Stimulated activated naive CD8-positive, alpha-beta T cell treated with anti-CD3 and anti-CD28 coated beads, Interleukin-15, Interleukin-2, amounts not matched to agents 100 ng/mL and 50 ng/mL, for 24 hours (primary cell): ENCODE measurements around the gene GLIPR1L1.
"Not testable (repeated sequence)": the region's sequence is repeated elsewhere in the genome, so short reads cannot be mapped to it uniquely, and the experiment has no call there.

Source experiments
- H3K27ac Mint-ChIP-seq: one replicate; pipeline ENCODE4 v1.8.0; 2021; ENCODE audit warnings: mild to moderate bottlenecking, mixed read lengths
- H3K27me3 Mint-ChIP-seq: one replicate; pipeline ENCODE4 v1.8.0; 2021; ENCODE audit warnings: mixed read lengths
- H3K36me3 Mint-ChIP-seq: one replicate; pipeline ENCODE4 v1.8.0; 2021; ENCODE audit warnings: low read depth, mixed read lengths
- H3K4me1 Mint-ChIP-seq: one replicate; pipeline ENCODE4 v1.8.0; 2021; ENCODE audit warnings: low read depth, mixed read lengths
- H3K4me3 Mint-ChIP-seq: one replicate; pipeline ENCODE4 v1.8.0; 2021; ENCODE audit warnings: mild to moderate bottlenecking, mixed read lengths
- H3K9me3 Mint-ChIP-seq: one replicate; pipeline ENCODE4 v1.8.0; 2021; ENCODE audit warnings: mixed read lengths

Gene GLIPR1L1

DNA sequence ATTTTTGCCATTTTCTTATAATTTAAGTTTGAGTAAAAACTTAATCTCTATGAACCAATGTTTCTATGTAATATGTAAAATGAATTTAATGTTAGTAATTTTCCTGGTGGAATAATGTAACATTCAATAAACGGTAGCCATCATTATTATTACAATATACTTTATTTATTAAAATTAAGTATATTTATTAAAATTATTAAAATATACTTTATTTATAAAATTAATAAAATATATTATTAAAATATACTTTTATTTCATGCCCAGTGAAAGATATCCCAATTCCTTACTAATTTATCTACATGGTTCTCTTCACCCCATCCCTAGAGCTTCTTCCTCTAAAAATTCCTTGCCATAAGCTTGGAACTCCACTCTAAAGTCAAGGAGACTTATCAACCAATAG is 6.8 kb upstream of the GLIPR1L1 start:
- H3K27ac Mint-ChIP-seq = no peak overlapping the region
- no peak overlapping the region for H3K4me3 Mint-ChIP-seq
- H3K9me3 Mint-ChIP-seq = no peaks in the 10 kb centered on the region
- peaks cover 39% of the 10 kb centered on the region for H3K27me3 Mint-ChIP-seq
- H3K4me1 Mint-ChIP-seq = peaks cover 11% of the 10 kb centered on the region
- H3K36me3 Mint-ChIP-seq = no peaks in the 10 kb centered on the region

GRCh38 chr12:75329918-75330826 is 4.3 kb upstream of the GLIPR1L1 start, which contains the start of gene CAPS2:
Gene CAPS2 (minus strand): TSS chr12:75330324. CDS start chr12:75326498, 3,826 bp downstream.
- H3K9me3 Mint-ChIP-seq = no peaks in the 10 kb centered on the region
- no peaks in the 10 kb centered on the region for H3K36me3 Mint-ChIP-seq
- H3K4me1 Mint-ChIP-seq = peaks cover 20% of the 10 kb centered on the region
- peaks cover 53% of the 10 kb centered on the region for H3K27me3 Mint-ChIP-seq
- peak within 1 kb of the TSS; percentile 84 for H3K4me3 Mint-ChIP-seq
- H3K27ac Mint-ChIP-seq = peak within 1 kb of the TSS; percentile 58

DNA sequence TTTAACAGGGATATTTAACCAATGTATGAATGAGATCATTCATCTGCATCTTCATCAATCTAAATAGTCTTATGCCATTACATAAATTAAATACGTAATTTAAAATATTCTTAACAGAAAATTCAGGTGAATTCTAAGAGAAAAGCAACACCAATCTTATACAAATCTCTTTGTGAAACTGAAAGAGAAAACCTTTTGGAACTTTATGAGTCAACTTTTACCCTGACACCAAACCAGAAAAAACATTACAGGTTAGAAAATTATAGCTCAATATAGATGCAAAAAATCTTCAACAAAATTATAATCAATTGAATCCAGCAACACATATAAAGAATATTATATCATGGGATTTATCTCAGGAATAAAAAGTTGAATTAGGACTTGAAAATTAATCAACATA is 3.4 kb downstream of the GLIPR1L1 start:
- Mint-ChIP-seq H3K4me1 (peaks cover 19% of the 10 kb centered on the region), H3K27ac (no peak overlapping the region), H3K36me3 (no peaks in the 10 kb centered on the region), H3K27me3 (peaks cover 31% of the 10 kb centered on the region), H3K4me3 (no peak overlapping the region), H3K9me3 (no peaks in the 10 kb centered on the region)

- H3K27me3 Mint-ChIP-seq = peaks cover 9% of the 10 kb centered on the region
- no peak overlapping the region for H3K4me3 Mint-ChIP-seq
- H3K36me3 Mint-ChIP-seq = no peaks in the 10 kb centered on the region
- H3K27ac Mint-ChIP-seq = no peak overlapping the region
- no peaks in the 10 kb centered on the region for H3K9me3 Mint-ChIP-seq
- peaks cover 25% of the 10 kb centered on the region for H3K4me1 Mint-ChIP-seq
Measured at GRCh38 chr12:75341873-75342272, 7.4 kb downstream of the GLIPR1L1 start.

GRCh38 chr12:75345531-75345930 is 11.1 kb downstream of the GLIPR1L1 start:
- Mint-ChIP-seq H3K9me3 (no peaks in the 10 kb centered on the region), H3K4me3 (no peak overlapping the region), H3K27me3 (peaks cover 4% of the 10 kb centered on the region), H3K27ac (no peak overlapping the region), H3K4me1 (peaks cover 17% of the 10 kb centered on the region), H3K36me3 (no peaks in the 10 kb centered on the region)

GRCh38 chr12:75346215-75346614 is 11.7 kb downstream of the GLIPR1L1 start:
- not testable (repeated sequence) for H3K9me3 Mint-ChIP-seq, H3K4me3 Mint-ChIP-seq, H3K36me3 Mint-ChIP-seq, H3K27me3 Mint-ChIP-seq, H3K27ac Mint-ChIP-seq
- H3K4me1 Mint-ChIP-seq = peaks cover 19% of the 10 kb centered on the region

GRCh38 chr12:75349946-75350345 is 15.5 kb downstream of the GLIPR1L1 start:
- no peaks in the 10 kb centered on the region for H3K27me3 Mint-ChIP-seq
- H3K9me3 Mint-ChIP-seq = peaks cover 18% of the 10 kb centered on the region
- no peak overlapping the region for H3K4me3 Mint-ChIP-seq
- peaks cover under 1% of the 10 kb centered on the region for H3K36me3 Mint-ChIP-seq
- H3K27ac Mint-ChIP-seq = no peak overlapping the region
- H3K4me1 Mint-ChIP-seq = peaks cover 19% of the 10 kb centered on the region

DNA sequence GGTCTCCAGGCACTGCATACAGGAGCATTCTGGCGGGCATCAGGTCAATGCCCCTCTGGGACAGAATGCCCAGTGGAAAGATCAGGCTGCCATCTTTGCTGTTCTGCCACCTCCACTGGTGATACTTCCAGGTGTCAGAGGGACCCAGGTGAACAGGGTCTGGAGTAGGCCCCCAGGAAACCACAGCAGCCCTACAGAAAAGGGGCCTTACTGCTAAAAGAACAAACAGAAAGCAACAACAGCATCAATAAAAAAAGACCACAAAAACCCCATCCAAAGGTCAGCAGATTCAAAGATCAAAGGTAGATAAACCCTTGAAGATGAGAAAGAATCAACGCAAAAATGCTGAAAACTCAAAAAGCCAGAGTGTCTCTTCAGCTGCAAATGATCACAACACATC is 15.9 kb downstream of the GLIPR1L1 start:
- peaks cover 18% of the 10 kb centered on the region for H3K4me1 Mint-ChIP-seq
- no peaks in the 10 kb centered on the region for H3K27me3 Mint-ChIP-seq
- peaks cover 22% of the 10 kb centered on the region for H3K9me3 Mint-ChIP-seq
- H3K27ac Mint-ChIP-seq = no peak overlapping the region
- no peak overlapping the region for H3K4me3 Mint-ChIP-seq
- H3K36me3 Mint-ChIP-seq = peaks cover 5% of the 10 kb centered on the region

DNA sequence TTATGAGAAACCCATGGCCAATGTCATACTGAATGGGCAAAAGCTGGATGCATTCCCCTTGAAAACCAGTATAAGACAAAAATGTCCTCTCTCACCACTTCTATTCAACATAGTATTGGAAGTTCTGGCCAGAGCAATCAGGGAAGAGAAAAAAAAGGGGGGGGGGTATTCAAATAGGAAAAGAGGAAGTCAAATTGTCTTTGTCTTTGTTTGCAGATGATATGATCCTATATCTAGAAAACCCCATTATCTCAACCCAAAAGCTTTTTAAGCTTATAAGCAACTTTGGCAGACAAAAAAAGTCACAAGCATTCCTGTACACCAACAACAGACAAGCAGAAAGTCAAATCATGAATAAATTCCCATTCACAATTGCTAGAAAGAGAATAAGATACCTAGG is 19.5 kb downstream of the GLIPR1L1 start:
- peaks cover 22% of the 10 kb centered on the region for H3K9me3 Mint-ChIP-seq
- no peak overlapping the region for H3K4me3 Mint-ChIP-seq
- H3K36me3 Mint-ChIP-seq = peaks cover 5% of the 10 kb centered on the region
- no peaks in the 10 kb centered on the region for H3K27me3 Mint-ChIP-seq
- H3K4me1 Mint-ChIP-seq = peaks cover 5% of the 10 kb centered on the region
- H3K27ac Mint-ChIP-seq = no peak overlapping the region

- Mint-ChIP-seq H3K27ac (peak overlapping the region; percentile 16), H3K9me3 (peaks cover 4% of the 10 kb centered on the region), H3K4me1 (peaks cover 13% of the 10 kb centered on the region), H3K36me3 (no peaks in the 10 kb centered on the region), H3K4me3 (no peak overlapping the region), H3K27me3 (no peaks in the 10 kb centered on the region)
Measured at GRCh38 chr12:75360920-75361319, 26.4 kb downstream of the GLIPR1L1 start.

GRCh38 chr12:75361408-75361807 is 26.9 kb downstream of the GLIPR1L1 start:
- Mint-ChIP-seq H3K4me1 (peaks cover 18% of the 10 kb centered on the region), H3K9me3 (peaks cover 4% of the 10 kb centered on the region), H3K4me3 (no peak overlapping the region), H3K36me3 (no peaks in the 10 kb centered on the region), H3K27me3 (no peaks in the 10 kb centered on the region), H3K27ac (peak overlapping the region; percentile 16)

DNA sequence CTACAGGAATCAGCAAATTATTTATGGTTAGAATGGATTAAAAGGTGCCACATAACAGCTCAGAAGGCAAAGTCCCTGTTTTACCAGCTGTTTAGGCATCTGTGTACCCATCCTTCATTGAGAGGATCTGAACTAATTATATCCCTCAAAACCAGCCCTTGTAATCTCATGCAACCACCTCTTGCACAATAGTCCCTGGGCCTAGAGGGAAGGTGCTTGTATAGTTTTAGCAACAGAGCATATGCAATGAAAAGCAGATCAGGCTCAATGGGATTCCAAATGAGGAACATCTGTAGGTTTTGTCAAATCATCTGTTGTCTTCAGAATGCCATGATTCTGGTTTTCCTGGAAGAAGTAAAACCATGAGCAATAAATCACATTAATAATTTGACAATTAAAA is 30.4 kb downstream of the GLIPR1L1 start:
- H3K27me3 Mint-ChIP-seq = no peaks in the 10 kb centered on the region
- peaks cover 4% of the 10 kb centered on the region for H3K9me3 Mint-ChIP-seq
- peaks cover 24% of the 10 kb centered on the region for H3K4me1 Mint-ChIP-seq
- H3K4me3 Mint-ChIP-seq = no peak overlapping the region
- H3K36me3 Mint-ChIP-seq = no peaks in the 10 kb centered on the region
- H3K27ac Mint-ChIP-seq = no peak overlapping the region

- Mint-ChIP-seq H3K27ac (no peak overlapping the region), H3K9me3 (no peaks in the 10 kb centered on the region), H3K4me1 (peaks cover 12% of the 10 kb centered on the region), H3K36me3 (no peaks in the 10 kb centered on the region), H3K4me3 (no peak overlapping the region), H3K27me3 (no peaks in the 10 kb centered on the region)
Measured at GRCh38 chr12:75366629-75367028, 32.2 kb downstream of the GLIPR1L1 start.

DNA sequence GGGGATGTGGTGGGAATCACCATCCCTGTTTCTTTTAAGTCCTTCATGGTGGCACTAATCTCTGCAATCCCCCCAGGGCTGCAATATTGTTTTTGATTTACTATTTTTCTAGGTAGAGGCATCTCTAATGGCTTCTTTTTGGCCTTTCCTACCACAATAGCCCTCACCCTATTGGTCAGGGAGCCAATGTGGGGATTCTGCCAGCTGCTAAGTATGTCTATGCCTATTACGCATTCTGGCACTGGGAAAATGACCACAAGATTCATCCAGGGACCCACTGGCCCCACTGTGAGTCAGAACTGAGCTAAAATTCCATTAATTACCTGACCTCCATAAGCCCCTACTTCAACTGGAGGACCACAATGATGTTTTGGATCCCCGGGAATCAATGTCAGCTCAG is 40.5 kb downstream of the GLIPR1L1 start:
- H3K27ac Mint-ChIP-seq = no peak overlapping the region
- H3K4me1 Mint-ChIP-seq = no peaks in the 10 kb centered on the region
- no peaks in the 10 kb centered on the region for H3K9me3 Mint-ChIP-seq
- H3K36me3 Mint-ChIP-seq = no peaks in the 10 kb centered on the region
- H3K4me3 Mint-ChIP-seq = no peak overlapping the region
- H3K27me3 Mint-ChIP-seq = no peaks in the 10 kb centered on the region

DNA sequence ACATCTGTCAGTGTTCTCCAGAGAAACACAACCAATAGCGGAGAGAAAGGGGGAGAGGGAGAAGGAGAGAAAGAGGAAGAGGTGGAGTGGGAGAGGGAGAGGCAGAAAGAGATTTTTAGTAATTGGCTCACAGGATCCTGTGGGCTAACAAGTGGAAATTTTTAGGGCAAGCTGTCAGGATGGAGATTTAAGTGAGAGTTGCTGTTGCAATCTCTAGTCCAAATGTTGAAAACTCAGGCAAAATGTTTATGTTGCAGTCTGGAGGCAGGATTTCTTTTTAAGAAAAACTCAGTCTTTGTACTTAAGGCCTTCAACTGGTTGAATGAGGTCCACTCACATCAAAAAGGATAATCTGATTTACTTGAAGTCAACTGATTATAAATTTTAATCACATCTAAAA is 43.9 kb downstream of the GLIPR1L1 start:
- no peak overlapping the region for H3K4me3 Mint-ChIP-seq
- no peaks in the 10 kb centered on the region for H3K9me3 Mint-ChIP-seq
- H3K27me3 Mint-ChIP-seq = no peaks in the 10 kb centered on the region
- no peak overlapping the region for H3K27ac Mint-ChIP-seq
- H3K36me3 Mint-ChIP-seq = no peaks in the 10 kb centered on the region
- H3K4me1 Mint-ChIP-seq = no peaks in the 10 kb centered on the region

- no peaks in the 10 kb centered on the region for H3K27me3 Mint-ChIP-seq
- H3K36me3 Mint-ChIP-seq = no peaks in the 10 kb centered on the region
- peaks cover 39% of the 10 kb centered on the region for H3K4me1 Mint-ChIP-seq
- no peak overlapping the region for H3K4me3 Mint-ChIP-seq
- peaks cover 8% of the 10 kb centered on the region for H3K9me3 Mint-ChIP-seq
- no peak overlapping the region for H3K27ac Mint-ChIP-seq
Measured at GRCh38 chr12:75389061-75389460, 54.6 kb downstream of the GLIPR1L1 start.
